Tibial artery (tissue), 4 donors: ENCODE measurements around the gene FBXO10.
"Not testable (repeated sequence)": the region's sequence is repeated elsewhere in the genome, so short reads cannot be mapped to it uniquely, and the experiment has no call there.

ENCODE experiments used
- DNase-seq, 2 donors: peaks; one replicate each; pipeline ENCODE4 v3.0.0-alpha.2; 2019
- H3K27ac ChIP-seq, 2 donors: fragments of 200-600 bp; sonication (generic) in 1 of 2; 1 replicate in 1 of 2; 2 replicates in 1 of 2; pipeline ENCODE4 v1.5.1; 2018 to 2019; ENCODE audit warnings: mild to moderate bottlenecking in 1 of 2
- H3K27me3 ChIP-seq, 2 donors: fragments of 200-600 bp; sonication (generic) in 1 of 2; one replicate each; pipeline versions ENCODE4 v1.5.1 to v1.6.0; 2016 to 2019
- H3K36me3 ChIP-seq, 3 donors: fragments of 200-600 bp; sonication (generic) in 2 of 3; one replicate each; pipeline ENCODE4 v1.5.1; 2016 to 2019; ENCODE audit warnings: mild to moderate bottlenecking in 2 of 3
- H3K4me1 ChIP-seq, 4 donors: fragments of 200-600 bp; sonication (generic) in 2 of 4; 1 replicate in 3 of 4; 2 replicates in 1 of 4; pipeline ENCODE4 v1.5.1; 2016 to 2019
- H3K4me3 ChIP-seq, 2 donors: fragments of 200-600 bp; sonication (generic) in 1 of 2; 1 replicate in 1 of 2; 2 replicates in 1 of 2; pipeline ENCODE4 v1.5.1; 2018 to 2019; ENCODE audit warnings: mild to moderate bottlenecking in 2 of 2
- H3K9me3 ChIP-seq, 3 donors: fragments of 200-600 bp; sonication (generic) in 1 of 3; one replicate each; pipeline ENCODE4 v1.5.1; 2016 to 2019
- intact Hi-C: fragments of 100-400 bp; cut with DNase I; formaldehyde crosslinking; loops from one replicate; pipeline ENCODE4 v1.15.0; 2023; ENCODE audit warnings: low total_unique reads
- TF ChIP-seq, protein P1 (sequence below), 2 experiments: fragments of 200-600 bp in 1 of 2; fragments of 450-650 bp in 1 of 2; IDR thresholded peaks; one replicate each; pipeline ENCODE4 v1.5.1; 2017 to 2019; ENCODE audit warnings: antibody characterized with exemption in 2 of 2, mild to moderate bottlenecking in 1 of 2, moderate library complexity in 1 of 2

FBXO10 gene

DNA sequence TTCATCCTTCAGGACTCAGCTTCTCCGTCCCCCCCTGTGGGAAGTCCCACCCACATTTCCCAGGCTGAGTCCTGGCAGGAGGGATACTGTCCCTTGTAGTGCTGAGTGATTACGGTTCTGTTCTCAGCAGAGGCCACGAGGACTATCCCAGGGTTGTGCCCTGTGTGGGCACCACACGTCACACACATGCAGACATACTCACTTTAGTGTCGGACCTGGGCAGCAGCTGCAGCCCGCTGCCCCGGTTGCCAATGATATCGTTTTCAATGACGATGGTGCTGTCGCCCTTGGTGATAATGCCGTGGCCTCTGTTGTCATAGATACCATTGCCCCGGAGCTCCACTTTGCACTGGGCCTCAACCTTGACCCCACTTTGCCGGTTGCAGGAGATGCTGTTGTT is 58.3 kb downstream of the FBXO10 start:
- DNase-seq, result no peak

DNA sequence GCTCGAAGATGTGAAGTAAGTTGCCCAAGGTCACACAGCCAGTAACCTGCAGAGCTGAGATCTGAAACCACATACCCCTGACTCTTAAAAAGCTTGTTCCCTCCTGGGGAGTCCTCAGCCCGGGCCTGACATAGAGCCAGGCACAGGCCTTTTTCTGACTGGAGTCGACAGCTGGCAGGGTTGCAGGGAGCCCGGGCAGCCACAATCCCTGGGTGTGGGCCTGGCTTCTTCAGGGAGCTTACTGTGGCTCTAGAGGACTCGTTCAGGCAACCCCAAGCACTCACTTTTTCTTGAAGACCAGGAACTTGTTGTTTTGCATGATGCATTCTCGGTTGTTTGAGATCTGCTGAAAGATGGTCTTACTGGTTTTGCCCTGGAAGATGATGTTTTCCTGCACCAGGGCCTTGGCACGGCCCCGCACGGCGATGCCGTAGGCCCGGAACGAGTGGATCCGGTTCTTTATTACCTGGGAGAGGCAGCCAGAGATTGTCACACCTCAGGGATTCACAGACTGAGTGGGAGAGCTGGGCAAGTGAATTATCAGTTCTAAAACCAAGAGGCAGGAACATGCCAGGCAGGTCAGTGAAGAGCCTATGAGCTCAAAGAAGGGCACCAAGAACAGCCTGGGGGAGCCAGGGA is 60.4 kb downstream of the FBXO10 start:
- Histone ChIP-seq H3K27ac (no peak overlapping the region), H3K27me3 (no peaks in the 10 kb centered on the region), H3K4me3 (no peak overlapping the region), H3K4me1 (no peaks in the 10 kb centered on the region), H3K9me3 (no peaks in the 10 kb centered on the region), H3K36me3 (peaks cover 6 to 71% (median 27%) of the 10 kb centered on the region in 3 donors)
- no peak for DNase-seq
- TF ChIP-seq, protein P1, sequence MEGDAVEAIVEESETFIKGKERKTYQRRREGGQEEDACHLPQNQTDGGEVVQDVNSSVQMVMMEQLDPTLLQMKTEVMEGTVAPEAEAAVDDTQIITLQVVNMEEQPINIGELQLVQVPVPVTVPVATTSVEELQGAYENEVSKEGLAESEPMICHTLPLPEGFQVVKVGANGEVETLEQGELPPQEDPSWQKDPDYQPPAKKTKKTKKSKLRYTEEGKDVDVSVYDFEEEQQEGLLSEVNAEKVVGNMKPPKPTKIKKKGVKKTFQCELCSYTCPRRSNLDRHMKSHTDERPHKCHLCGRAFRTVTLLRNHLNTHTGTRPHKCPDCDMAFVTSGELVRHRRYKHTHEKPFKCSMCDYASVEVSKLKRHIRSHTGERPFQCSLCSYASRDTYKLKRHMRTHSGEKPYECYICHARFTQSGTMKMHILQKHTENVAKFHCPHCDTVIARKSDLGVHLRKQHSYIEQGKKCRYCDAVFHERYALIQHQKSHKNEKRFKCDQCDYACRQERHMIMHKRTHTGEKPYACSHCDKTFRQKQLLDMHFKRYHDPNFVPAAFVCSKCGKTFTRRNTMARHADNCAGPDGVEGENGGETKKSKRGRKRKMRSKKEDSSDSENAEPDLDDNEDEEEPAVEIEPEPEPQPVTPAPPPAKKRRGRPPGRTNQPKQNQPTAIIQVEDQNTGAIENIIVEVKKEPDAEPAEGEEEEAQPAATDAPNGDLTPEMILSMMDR (IDR thresholded peaks at IDR 0.05), result no peak
- intact Hi-C loops, result no loop called here

More for the DNA sequence above, 58.3 kb downstream of the FBXO10 start:
- peaks cover 19 to 72% (median 41%) of the 10 kb centered on the region in 3 donors for H3K36me3 ChIP-seq
- intact Hi-C loops, result no loop called here
- TF ChIP-seq, protein P1 (IDR thresholded peaks at IDR 0.05), result no peak
- H3K27ac ChIP-seq, result no peak overlapping the region
- no peaks in the 10 kb centered on the region for H3K9me3 ChIP-seq
- no peak overlapping the region for H3K4me3 ChIP-seq
- H3K27me3 ChIP-seq, result no peaks in the 10 kb centered on the region
- no peaks in the 10 kb centered on the region for H3K4me1 ChIP-seq

DNA sequence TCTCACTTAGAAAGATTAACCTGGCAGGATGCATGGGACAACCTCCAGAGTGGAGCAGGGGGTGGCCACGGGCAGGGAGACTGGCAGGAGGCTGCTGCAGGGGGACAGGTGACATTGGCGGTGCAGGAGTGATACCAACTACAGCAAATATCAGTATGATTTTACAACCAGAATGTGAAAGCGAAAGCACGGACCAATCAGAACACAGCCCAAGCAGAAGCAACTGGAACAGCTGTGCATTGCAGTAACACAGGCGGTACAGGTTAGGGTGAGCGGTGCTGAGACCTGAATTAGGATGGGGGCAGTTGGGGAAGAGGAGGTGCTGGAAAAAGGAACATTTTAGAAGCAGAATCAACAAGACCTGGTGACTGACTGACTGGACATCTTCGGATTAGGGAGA is 61.2 kb downstream of the FBXO10 start:
- Histone ChIP-seq H3K27ac (no peak overlapping the region), H3K9me3 (no peaks in the 10 kb centered on the region), H3K36me3 (peaks cover 6 to 73% (median 27%) of the 10 kb centered on the region in 3 donors), H3K27me3 (no peaks in the 10 kb centered on the region), H3K4me3 (no peak overlapping the region), H3K4me1 (no peaks in the 10 kb centered on the region)
- intact Hi-C loops, result no loop called here
- no peak for DNase-seq
- TF ChIP-seq, protein P1 (IDR thresholded peaks at IDR 0.05), result no peak

DNA sequence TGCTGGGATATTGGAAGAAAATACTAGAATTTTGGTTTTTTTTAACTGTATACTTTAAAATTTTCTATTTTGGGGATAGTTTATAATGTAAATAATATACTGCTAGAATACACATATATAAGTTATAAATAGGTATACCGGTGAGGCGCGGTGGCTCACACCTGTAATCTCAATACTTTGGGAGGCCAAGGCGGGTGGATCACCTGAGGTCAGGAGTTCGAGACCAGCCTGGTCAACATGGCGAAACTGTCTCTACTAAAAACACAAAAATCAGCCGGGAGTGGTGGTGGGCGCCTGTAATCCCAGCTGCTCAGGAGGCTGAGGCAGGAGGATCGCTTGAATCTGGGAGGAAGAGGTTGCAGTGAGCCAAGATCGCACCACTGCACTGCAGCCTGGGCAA is 61.8 kb downstream of the FBXO10 start:
- H3K4me1 ChIP-seq, intact Hi-C loops, DNase-seq, H3K27me3 ChIP-seq, H3K27ac ChIP-seq, H3K9me3 ChIP-seq, H3K4me3 ChIP-seq: not testable (repeated sequence)
- H3K36me3 ChIP-seq, result peaks cover 4 to 67% (median 24%) of the 10 kb centered on the region in 3 donors

DNA sequence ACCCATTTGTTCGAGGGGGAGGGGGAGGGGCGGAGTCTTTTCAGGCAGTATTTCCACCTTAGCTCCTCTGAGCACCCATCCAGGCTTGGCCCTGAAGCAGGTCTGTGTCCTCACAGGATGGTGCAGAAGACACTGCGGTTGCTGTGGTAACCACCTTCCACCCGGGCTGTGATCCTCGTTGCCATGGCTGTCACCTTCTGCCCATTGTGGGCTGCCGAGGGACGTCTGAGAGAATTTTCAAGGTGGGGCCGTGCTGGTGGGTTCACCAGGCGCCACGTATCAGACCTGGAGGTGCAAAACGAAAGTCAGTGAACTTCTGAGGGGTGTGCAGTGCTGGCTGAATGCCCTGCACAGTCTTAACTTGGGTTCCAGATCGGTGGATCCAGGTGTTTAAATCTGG is 63.7 kb downstream of the FBXO10 start:
- no peak overlapping the region for H3K27ac ChIP-seq
- no peaks in the 10 kb centered on the region for H3K4me1 ChIP-seq
- H3K4me3 ChIP-seq, result no peak overlapping the region
- H3K27me3 ChIP-seq, result no peaks in the 10 kb centered on the region
- peaks cover 0 to 64% (median 25%) of the 10 kb centered on the region in 3 donors for H3K36me3 ChIP-seq
- DNase-seq, result no peak
- TF ChIP-seq, protein P1 (IDR thresholded peaks at IDR 0.05), result no peak
- intact Hi-C loops, result no loop called here
- H3K9me3 ChIP-seq, result no peaks in the 10 kb centered on the region

DNA sequence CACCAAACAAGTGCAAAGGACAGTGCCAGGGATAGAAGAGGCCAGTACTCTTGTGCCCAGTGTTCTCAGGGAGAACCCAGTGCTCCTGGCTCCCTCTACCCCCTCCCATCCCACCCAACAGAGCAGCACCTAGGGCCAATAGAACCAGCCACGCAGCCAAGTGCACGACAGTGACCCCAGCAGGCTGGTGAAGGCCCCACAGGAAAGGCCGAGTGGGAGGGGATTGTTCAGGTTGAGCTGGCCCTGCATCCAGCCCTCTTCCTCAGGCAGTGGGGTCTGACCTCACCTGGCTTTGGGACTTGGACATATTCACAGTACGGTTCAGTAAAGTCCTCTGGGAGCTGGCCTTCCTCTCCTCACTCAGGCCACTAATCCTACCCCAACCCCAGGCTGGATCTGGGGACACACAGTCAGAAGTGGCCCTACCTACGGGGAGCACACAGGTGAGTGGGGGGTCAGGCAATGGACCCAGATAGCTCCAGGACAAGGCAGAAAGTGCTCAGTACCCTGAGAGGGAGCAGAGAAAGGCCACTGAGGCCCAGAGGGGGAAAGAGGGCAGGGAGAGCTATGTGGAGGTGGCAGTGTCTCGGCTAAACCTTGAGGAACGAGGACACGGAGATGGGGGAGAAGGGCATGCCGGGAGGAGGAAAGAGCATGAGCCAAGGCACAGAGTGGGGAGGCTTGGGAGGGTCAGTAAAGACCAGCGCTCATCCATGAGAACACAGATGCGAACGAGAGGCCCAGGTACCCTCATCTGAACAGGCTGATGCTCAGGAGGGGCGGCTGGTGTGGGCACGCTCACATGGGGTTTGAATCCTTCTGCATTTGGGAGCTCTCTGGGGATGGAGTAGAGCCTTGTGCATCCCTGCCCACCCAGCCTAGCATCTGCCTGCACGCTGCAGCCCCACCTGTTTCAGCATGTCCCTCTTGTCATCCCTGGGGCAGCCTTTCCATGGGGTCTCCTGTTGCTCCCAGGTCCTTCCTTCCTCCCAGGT is 64.9 kb downstream of the FBXO10 start:
- peaks cover 0 to 71% (median 27%) of the 10 kb centered on the region in 3 donors for H3K36me3 ChIP-seq
- no peak for DNase-seq

DNA sequence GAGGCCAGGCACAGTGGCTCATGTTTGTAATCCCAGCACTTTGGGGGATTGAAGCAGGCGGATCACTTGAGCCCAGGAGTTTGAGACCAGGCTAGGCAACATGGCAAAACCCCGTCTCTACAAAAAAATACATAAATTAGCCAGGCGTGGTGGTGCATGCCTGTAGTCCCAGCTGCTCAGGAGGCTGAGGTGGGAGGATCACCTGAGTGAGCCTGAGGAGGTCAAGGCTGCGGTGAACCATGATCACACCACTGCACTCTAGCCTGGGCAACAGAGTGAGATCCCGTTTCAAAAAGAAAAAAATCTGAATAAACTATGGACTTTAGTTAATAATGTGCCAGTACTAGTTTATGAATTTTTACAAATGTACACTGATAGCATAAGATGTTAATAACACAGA is 66.1 kb downstream of the FBXO10 start:
- H3K9me3 ChIP-seq, H3K4me1 ChIP-seq, H3K4me3 ChIP-seq, intact Hi-C loops, H3K27me3 ChIP-seq, H3K27ac ChIP-seq, DNase-seq: not testable (repeated sequence)
- peaks cover 0 to 67% (median 34%) of the 10 kb centered on the region in 3 donors for H3K36me3 ChIP-seq

More for the DNA sequence above, 64.9 kb downstream of the FBXO10 start:
- Histone ChIP-seq H3K27ac (no peak overlapping the region), H3K9me3 (no peaks in the 10 kb centered on the region), H3K4me3 (no peak overlapping the region), H3K4me1 (no peaks in the 10 kb centered on the region), H3K27me3 (no peaks in the 10 kb centered on the region)
- intact Hi-C loops, result no loop called here
- TF ChIP-seq, protein P1 (IDR thresholded peaks at IDR 0.05), result no peak
